Superior temporal gyrus (tissue), 1 donor: ENCODE measurements around the gene DIS3L2.
"Not testable (repeated sequence)": the region's sequence is repeated elsewhere in the genome, so short reads cannot be mapped to it uniquely, and the experiment has no call there.

Experiments
- DNase-seq: peaks from one replicate; pipeline ENCODE4 v3.0.0-alpha.2; 2016; ENCODE audit errors: extremely low spot score

The DIS3L2 gene

GRCh38 chr2:232332244-232332939 lies 370.9 kb downstream of the DIS3L2 start:
- DNase-seq, result not testable (repeated sequence)

DNA sequence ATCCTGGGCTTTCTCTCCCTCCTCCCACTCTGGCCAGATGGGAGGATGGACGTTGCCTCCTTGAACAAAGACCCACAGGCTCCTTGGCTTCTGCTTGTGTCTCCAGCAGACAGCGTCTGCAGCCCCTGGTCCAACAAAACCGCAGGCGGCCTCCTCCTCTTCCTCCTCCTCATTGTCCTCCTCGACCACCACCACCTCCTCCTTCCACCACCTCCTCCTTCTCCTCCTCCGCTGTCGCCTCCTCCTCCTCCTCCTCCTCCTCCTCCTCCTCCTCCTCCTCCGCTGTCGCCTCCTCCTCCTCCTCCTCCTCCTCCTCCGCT lies 371.4 kb downstream of the DIS3L2 start:
- no peak for DNase-seq

- DNase-seq, result no peak
Observed at GRCh38 chr2:232333361-232334135, 372.0 kb downstream of the DIS3L2 start.

GRCh38 chr2:232334136-232334884 lies 372.8 kb downstream of the DIS3L2 start:
- not testable (repeated sequence) for DNase-seq

DNA sequence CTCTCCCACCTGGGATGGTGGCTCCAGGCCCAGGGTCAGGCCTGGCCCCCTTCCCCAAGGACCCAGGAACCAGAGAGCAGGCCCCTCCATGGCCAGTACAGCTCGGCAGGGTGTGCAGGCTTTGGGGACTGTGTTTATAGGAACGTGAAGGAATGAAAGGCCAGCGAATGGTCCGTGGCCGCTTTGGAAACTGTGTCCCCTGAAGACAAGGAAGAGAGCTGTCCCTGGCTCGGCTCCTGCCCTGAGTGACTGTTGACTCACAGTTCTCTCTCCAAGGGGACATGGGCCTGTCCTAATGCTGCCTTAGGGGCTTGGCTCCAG lies 373.3 kb downstream of the DIS3L2 start:
- not testable (repeated sequence) for DNase-seq

DNA sequence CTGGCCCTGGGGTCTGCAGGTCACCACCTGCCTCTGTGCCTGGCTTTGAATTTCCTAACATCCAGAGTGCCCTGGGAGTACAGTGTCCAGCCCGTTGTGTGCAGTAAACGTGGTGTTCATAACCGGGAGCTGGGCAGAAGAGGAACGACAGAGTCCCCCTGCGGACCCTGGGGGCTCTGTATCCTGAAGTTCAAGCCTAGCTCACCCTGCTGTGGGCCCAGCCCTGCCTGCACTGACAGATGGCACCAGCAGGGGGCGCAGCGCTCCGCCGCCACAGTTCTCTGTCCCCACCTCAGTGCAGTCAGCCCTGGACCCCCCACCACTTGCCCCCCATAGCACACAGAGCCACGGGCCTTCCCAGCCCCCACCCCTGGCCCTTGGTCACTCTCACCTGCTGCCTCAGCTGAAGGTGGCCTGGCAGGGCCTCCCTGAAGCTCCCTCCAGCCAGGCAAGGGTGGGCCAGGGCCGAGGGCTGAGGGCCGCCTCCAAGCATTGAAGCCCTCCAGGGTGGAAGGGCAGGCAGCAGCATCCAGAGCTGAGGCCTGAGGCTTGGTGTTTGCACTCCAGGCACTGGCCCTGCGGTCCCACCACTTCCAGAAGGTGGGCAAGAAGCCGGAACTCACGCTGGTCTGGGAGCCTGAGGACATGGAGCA lies 373.8 kb downstream of the DIS3L2 start:
- DNase-seq, result not testable (repeated sequence)

DNA sequence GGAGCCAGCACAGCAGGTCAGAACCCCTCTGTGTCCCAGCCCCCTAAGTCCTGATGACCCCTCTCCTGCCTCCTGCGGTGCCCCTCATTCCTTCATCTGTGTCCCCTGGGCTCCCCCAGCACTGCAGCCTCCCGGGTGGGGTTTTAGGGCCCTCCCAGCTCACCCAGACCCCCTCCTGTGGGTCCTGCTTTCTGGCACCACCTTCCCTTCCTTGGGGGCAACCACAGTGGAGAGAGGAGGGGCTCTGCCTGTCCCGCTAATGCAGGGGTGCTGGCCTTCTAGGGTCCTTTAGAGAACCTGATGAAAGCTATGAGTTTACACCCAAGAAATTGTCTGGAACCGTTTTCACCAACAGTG lies 374.3 kb downstream of the DIS3L2 start:
- DNase-seq, result no peak

- no peak for DNase-seq
Observed at GRCh38 chr2:232336241-232336736, 374.8 kb downstream of the DIS3L2 start.

DNA sequence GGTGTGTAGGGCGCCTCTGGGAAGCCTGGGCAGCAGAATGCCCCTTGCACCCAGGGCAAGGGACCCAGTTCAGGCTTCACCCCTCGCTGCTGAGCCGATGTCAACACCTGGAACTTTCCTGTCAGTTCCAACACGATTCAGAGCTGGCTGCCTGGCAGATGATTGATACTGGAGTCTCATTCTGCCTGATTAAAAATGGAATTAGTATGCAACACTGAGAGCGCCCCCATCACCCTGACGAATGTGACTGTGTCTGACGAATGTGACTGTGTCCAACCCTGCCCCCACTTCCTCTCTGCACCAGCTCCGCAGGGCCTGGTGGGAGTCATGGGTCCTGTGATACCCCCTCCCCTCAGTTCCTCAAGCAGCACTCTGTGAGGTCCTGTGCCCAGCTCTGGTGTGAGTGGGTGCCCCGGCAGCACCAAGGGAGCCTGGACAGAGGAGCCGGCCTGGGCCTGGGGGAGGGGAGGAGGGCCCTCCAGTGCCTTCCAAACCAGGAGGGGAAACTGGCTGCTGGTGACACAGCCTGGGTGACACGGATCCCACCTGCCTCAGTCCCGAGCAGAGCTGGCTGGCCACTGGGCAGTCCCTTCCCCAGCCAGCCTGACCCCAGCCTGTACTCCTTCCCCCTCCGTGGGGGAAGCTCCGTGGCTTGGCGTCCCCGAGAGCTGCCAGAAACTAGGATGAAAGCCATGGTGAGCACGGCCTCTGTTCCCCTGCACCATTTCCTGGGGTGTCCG lies 375.6 kb downstream of the DIS3L2 start:
- DNase-seq, result no peak

DNA sequence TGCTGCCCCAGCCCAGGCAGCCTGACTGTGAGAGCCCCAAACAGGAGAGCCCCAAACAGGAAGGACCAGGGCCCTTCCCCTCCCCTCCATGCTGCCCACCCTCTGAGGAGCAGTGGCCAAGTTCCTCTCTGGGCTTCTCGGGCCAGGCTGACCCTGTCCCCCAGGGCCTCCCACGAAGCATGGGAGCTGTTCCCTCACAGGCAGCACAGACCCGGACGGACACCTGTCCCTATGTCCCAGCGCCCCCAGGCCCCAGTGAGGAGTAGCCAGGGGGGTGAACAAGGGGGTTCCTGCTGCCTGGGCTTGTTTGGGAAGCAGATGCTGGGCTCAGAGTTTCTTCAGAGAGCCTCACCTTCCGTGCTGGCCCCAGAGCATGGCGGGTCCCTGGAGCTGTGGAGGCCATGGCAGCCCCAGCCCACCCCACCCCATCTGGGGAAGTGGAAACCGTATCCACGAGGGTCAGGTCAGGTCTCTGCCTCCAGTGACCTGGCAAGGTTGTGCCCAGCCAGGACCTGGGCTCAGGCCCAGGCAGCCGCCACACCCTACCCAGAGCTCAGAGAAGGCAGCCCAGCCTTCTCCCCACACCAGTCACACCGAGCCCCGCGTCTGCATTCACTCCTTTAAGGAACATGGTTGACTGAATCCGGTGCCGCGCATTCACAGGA lies 376.7 kb downstream of the DIS3L2 start:
- not testable (repeated sequence) for DNase-seq

DNA sequence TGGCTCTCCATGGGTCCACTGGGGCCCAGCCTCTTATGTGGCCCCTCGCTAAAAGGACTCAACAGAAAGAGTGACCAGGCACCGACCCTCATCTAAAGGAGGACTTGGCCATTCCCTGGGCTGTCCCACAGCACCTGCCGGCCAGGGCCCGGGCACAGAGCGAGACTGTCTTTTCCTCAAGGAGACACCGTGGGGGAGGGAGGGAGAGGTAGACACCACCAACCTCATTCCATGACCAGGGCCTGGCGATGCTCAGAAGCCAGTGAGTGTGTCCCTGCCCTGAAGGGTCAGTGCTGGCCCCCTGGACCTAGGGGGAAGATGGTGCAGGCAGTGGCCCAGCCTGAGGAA lies 377.2 kb downstream of the DIS3L2 start:
- no peak for DNase-seq

GRCh38 chr2:232339121-232340081 lies 377.9 kb downstream of the DIS3L2 start:
- DNase-seq, result no peak

GRCh38 chr2:232340171-232340935 lies 378.8 kb downstream of the DIS3L2 start:
- DNase-seq, result no peak

DNA sequence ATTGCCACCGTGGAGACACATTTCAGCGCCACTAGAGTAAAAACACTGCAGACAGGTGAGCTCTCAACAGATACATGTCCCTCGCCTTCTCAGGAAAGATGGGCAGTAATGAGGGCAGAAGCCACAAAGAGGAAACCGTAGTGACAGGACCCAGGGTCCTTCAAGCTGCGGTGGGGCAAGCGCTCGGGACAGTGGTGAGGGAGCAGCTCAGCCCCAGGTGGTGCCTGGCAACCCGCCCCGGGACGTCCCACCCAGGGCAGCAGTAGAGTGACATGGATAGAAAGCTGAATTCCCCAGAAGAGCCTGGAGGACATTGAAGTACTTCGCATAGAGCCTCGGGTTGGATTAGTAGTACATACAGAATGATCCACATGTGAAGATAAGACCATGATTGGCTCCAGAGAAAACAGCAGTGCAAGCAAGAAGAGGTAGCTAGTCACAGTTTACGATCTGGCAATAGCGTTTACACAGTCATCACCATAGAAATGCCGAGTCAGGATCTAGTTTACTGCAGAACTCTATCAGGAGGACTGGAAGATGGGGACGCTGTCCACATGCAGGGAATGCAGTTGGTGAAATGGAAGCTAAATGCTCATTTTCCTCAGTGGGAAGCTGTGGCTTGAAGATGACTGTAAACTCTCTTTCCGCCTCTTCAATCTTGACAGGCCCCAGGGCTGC lies 379.7 kb downstream of the DIS3L2 start:
- DNase-seq, result no peak

- no peak for DNase-seq
Observed at GRCh38 chr2:232341739-232342126, 380.2 kb downstream of the DIS3L2 start.

DNA sequence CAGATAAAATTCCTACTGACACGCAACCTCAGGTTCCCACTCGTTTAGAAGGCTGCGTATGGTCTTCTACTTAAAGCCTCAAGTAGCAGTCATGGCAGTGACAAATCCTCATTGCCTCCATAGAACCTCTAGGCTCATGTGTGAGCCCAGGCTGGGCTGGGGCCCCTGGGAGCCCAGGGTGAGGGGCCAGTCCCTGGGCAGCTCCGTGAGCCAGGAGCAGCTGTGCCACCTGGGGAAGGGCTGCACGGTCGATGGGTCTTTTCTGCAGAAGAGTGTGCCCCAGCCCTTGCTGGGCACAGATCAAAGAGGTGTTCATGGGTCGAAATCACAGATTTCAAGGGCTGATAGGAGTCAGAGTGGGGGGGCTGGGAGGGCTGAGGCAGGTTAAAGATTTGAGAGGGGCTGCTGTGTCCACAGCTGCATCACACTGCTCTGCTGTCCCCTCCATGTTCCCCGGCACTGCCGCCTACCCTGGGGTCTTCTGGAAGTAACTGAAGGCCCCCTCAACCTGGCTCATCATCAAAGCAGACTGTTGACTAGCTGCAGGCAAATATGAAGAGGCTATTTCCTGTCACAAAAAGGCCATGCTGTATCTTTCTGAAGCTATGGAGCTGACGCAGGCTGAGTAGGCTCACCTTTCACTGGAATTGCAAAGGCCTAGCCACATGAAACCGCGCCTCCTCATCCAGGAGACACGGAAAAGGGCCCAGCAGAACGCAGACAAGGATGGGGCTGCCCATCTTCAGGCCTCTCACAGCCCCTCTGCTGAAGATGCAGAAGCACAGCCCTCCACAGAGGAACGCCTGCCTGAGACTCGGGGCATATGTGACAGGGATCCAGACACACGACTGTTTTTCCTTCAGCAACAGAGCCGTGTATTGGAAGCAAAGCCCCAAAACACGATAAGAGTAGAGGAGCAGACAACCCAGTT lies 381.4 kb downstream of the DIS3L2 start:
- DNase-seq, result no peak

GRCh38 chr2:232343821-232344220 lies 382.3 kb downstream of the DIS3L2 start:
- DNase-seq, result no peak
